HG03378 (cell line): ENCODE measurements around the gene LRRC1.
"Not testable (repeated sequence)": the region's sequence is repeated elsewhere in the genome, so short reads cannot be mapped to it uniquely, and the experiment has no call there.

Experiments
- ATAC-seq: cut with Tn5 transposase; IDR thresholded peaks from one replicate; pipeline ENCODE4 v1.9.1; 2021; ENCODE audit warnings: mild to moderate bottlenecking, moderate library complexity; ENCODE audit not compliant: unreplicated experiment

LRRC1 gene

GRCh38 chr6:53794720-53795339, at the start of gene LRRC1:
Gene LRRC1, plus strand, starts transcription at chr6:53795005. Its CDS starts 252 bp downstream, at chr6:53795257.
- peak; percentile 40 for ATAC-seq

DNA sequence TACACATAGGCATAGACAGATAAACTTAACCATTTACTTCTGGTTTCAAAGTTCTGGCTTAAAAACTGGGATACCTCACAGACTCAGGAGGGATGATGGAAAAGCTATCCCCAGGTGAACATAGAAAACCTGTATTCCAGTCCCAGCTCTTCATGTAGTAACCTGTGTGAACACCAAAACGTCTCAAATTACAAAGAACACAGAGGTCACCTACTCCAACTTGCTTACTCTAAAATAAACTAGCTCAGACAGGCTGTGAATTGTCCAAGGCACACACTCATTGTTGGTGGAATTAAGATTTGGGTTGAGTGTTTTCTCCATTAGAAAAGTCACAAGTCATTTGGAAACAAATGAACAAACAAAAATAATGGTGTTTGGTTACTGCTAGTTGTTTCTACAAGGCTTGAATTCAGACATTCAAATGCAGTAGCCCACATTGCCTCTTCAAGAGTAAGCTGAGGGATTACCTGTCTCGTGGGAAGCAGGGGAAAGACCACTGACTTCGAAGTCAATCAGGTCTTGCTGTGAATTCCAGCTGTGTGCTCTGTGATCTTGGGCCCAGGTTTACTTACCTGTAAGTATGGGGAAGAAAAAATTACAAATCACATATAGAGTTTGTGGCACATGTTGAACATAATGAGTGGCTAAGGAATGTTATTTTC, 48.2 kb upstream of the LRRC1 start:
- no peak for ATAC-seq

- no peak for ATAC-seq
These were observed 44.7 kb upstream of the LRRC1 start for GRCh38 chr6:53750052-53750650.

DNA sequence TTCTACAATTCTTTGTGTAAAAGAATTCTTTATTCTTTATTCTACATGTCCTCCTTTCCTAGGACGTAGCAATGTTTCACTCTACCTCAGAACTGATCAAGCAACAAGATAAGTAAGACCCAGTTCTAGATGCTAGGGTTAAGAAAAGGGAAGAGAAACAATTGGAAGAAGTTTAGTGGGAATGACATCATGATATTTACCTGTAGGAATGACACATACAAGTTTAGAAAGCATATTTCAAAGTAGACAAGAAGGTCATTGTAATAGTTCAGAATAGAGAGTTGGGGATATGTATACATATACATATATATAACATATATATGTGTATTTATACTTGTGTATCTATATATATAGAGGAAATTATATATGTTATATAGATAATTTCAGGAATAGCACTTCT, 43.4 kb upstream of the LRRC1 start:
- ATAC-seq, result no peak

DNA sequence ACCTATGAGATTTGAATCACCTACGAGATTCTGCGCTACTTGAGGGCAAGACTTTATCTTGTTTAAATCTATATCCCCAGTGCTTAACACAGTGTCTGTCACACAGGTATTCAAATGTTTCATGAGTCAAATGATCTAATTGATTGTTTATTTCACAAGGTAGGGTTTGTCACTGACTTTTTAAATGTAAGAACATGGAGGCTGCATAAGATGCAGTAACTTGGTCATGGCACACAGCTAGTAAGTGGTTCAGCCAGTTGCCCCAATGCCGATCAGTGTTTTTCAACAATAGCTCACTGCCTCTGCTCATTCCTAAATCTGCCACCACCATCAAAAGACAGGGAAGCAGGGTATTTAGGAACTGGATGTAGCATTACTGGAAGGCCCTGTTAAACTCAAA, 42.4 kb upstream of the LRRC1 start:
- no peak for ATAC-seq

DNA sequence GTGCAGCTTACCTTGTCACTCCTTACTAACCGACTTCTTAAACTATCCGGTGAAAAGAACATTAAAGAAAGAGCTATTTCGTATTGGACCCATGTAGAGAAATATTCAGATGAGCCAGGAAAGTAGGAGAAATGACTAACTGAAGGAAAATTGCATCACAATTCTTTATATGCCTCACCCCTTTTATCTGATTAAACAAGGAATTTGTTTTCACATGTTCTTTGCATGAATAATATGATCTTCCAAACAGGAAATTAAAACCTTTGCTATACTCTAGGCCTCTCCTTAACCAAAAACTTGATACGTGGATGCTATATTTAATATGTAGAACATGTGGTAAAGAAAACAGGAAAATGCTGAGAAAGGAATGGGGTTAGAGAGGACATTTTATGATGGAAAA, 41.9 kb upstream of the LRRC1 start:
- no peak for ATAC-seq

DNA sequence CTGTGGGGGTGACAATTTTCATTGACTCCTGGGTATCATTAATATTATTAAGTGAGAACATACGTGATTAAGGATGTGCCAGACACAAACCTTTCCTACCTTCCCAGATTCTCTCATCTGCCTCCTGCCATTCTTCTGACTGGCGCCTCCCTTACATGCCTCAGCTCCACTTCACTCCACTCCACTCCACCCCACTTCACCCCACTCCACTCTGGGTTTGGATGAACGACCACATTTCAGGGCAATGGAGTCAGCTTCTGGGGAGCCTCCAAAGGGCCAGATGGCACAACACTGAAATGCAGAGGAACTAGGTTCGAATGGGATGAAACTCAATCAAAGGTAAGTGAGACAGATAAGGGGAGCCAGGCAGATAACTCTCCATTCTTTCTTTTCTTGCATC, 40.5 kb upstream of the LRRC1 start:
- no peak for ATAC-seq

GRCh38 chr6:53756396-53756795, 38.4 kb upstream of the LRRC1 start:
- ATAC-seq, result no peak

- ATAC-seq, result no peak
These were observed 36.3 kb upstream of the LRRC1 start for GRCh38 chr6:53758496-53758895.

DNA sequence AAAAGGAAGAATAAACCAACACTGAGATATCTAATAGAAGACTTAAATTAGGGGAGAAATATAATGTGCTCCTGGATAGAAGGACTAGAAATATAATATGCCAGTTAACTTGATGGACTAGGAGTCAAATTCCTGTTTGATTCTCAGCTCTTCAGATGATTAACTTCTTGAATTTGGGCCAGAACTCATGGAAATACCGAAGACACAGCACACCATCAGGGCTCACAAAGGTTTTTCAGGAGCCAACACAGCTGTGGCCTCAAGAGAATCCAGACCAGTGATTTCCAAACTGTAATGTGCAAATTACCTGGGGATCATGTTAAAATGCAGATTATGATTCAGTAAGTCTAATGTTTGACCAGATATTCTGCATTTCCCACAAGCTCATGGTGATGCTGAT, 33.8 kb upstream of the LRRC1 start:
- no peak for ATAC-seq

DNA sequence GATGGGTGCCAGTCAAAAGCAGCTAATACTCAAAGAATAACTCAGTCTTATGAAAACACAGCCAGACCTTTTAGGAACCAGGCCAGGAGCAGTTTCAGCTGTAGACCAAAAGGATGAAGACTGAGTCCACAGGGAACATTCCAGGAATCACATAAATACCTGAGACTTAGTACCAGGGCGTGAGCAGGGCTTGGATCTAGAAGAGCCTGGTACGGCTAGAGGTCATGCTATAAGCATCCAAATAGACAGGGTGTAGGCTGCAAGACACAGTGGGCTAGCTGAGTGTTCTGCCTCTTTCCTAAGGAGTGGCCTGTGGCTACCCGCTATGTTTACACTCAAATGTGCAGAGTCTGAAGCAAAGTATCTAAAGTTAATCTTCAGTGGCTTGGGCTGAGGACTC, 29.5 kb upstream of the LRRC1 start:
- no peak for ATAC-seq

- ATAC-seq, result no peak
These were observed 27.9 kb upstream of the LRRC1 start for GRCh38 chr6:53766930-53767329.

DNA sequence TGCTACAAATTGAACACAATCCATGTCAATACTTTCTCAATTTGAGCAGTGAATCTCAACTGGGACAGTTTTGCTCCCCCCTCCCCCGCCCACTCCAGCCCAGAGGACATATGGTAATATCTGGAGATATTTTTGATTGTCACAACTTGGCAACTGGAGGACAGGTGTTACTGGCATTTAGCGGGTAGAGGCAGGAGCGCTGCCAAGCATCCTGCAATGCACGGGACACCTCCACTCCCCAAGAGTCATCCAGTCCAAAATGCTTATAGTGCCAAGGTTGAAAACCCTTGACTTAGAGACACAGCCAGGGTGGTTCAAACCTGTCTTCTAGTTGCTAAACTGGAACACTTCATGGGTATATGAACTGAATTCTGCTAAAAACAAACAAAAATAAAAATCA, 26.9 kb upstream of the LRRC1 start:
- no peak for ATAC-seq

- no peak for ATAC-seq
These were observed 26.2 kb upstream of the LRRC1 start for GRCh38 chr6:53768636-53769035.

DNA sequence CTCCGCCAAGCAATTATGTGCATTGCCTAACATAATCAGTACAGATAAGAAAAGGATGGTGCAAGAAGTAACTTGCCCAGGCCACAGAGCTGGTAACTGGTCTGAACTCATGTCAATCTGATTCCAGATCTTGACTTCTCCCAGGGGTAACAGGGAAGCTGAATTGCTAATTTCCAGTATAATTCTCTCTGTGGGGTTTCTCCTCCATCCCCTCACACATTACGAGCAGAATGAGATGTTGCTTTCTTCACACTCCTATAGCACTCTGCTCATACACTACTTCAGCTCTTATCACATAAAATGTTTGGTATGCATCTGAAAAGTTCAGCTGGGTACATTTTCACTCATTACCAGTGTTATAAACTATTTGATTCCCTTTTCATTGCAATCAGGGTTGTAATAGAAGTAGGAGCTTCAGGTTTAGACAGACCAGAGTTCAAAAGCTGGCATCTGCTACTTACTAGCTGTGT, 24.0 kb upstream of the LRRC1 start:
- ATAC-seq, result no peak

- no peak for ATAC-seq
These were observed 22.8 kb upstream of the LRRC1 start for GRCh38 chr6:53771785-53772624.

DNA sequence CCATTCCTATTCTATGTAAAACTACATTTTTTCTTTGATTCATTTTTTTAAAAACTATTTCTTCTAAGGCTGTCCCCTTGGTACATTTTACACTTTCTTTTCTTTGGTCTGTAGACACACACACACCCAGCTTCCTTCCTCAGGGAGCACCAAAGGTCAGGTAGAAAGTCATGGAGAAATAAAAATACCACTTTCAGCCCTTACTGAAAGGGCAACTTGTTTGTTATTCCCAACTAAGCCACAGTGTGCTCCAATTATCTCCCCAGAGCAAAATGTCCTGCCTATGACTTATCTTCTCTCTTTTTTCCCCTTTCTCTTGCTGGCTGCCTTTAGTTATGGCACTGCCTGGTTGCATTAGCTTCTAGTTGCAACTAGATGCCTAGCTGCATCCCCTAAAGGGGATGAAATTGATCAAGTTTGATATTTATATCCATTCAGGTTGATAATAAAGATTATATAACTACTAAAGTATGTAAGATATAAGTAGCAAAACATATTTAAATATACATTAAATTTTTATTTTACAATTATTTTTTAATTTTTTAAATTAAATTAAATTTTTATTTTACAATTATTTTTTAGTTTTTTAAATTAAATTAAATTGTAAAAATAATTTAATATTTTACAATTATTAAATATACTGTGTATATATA, 21.6 kb upstream of the LRRC1 start:
- no peak for ATAC-seq

DNA sequence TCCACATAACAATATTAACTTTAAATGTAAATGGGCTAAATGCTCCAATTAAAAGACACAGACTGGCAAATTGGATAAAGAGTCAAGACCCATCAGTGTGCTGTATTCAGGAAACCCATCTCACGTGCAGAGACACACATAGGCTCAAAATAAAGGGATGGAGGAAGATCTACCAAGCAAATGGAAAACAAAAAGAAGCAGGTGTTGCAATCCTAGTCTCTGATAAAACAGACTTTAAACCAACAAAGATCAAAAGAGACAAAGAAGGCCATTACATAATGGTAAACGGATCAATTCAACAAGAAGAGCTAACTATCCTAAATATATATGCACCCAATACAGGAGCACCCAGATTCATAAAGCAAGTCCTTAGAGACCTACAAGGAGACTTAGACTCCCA, 18.7 kb upstream of the LRRC1 start:
- not testable (repeated sequence) for ATAC-seq

DNA sequence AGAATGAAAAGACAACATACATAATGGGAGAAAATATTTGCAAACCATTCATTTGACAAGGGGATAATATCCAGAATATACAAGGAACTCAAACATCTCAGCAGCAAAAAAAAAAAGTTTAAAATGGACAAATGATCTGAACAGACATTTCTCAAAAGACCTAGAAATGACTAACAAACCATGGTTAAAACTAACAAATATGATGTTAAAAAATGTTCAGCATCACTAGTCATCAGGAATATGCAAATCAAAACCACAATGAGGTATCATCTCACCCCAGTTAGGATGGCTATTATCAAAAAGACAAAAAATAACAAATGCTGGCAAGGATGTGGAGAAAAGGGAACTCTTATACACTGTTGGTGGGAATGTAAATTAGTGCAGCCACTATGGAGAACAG, 9.8 kb upstream of the LRRC1 start:
- ATAC-seq, result not testable (repeated sequence)

DNA sequence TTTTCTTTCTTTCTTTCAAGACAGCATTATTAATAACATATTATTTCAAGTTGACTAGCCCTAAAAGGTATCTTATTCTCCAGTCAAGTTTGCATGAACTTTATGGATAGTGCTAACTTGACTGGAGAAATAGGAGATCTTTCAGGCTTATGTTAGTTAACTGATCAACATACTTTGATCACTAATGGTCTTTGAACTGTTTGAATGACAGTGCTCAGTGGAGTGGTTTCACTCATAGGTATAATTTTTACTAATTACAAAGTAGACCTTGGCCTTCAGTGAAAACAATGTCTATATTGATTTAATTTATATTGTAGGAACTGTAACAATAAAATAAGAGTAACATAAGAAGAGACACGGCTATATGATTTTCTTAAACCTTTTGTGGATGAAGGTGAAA, 8.0 kb upstream of the LRRC1 start:
- ATAC-seq, result no peak

- ATAC-seq, result no peak
These were observed 3.9 kb upstream of the LRRC1 start for GRCh38 chr6:53790886-53791285.
